Heart right ventricle (tissue), 16 donors: Measurements from ENCODE around the gene PRRT1B. TPM values are rescaled to one million over a fixed set of nuclear protein-coding genes. Genes with fewer than 3 reads are reported as not detected.

Source experiments
- ATAC-seq, 8 donors: fragments of 200-7000 bp; cut with Tn5 transposase; one replicate each; pipeline ENCODE4 v1.9.1; 2020; ENCODE audit warnings: mild to moderate bottlenecking in 8 of 8, moderate library complexity in 8 of 8, moderate number of reproducible peaks in 1 of 8
- DNase-seq, 2 donors: peaks; one replicate each; pipeline ENCODE4 v3.0.0-alpha.2; 2020
- H3K27ac ChIP-seq, 10 donors: fragments of 200-600 bp; sonication (generic) in 2 of 10; one replicate each; pipeline versions ENCODE4 v1.5.0 to v1.8.0; 2020 to 2022; ENCODE audit warnings: mild to moderate bottlenecking in 3 of 10
- H3K27me3 ChIP-seq, 7 donors: fragments of 200-600 bp; one replicate each; pipeline ENCODE4 v1.8.0; 2021 to 2022; ENCODE audit warnings: mild to moderate bottlenecking in 2 of 7
- H3K36me3 ChIP-seq, 9 donors: fragments of 200-600 bp; sonication (generic) in 1 of 9; one replicate each; pipeline versions ENCODE4 v1.5.0 to v1.8.0; 2020 to 2022; ENCODE audit warnings: mild to moderate bottlenecking in 2 of 9
- H3K4me1 ChIP-seq, 9 donors: fragments of 200-600 bp; sonication (generic) in 1 of 9; one replicate each; pipeline versions ENCODE4 v1.5.0 to v1.8.0; 2020 to 2022; ENCODE audit warnings: mild to moderate bottlenecking in 4 of 9
- H3K4me3 ChIP-seq, 10 donors: fragments of 200-600 bp; sonication (generic) in 2 of 10; one replicate each; pipeline versions ENCODE4 v1.5.0 to v1.8.0; 2020 to 2022; ENCODE audit warnings: mild to moderate bottlenecking in 7 of 10, moderate library complexity in 2 of 10
- H3K9me3 ChIP-seq, 11 donors: fragments of 200-600 bp in 10 of 11; sonication (generic) in 2 of 11; one replicate each; pipeline versions ENCODE4 v1.5.0 to v1.8.0; 2013 to 2022; ENCODE audit warnings: mild to moderate bottlenecking in 2 of 11, control low read depth in 1 of 11, moderate library complexity in 1 of 11
- CTCF ChIP-seq, 9 donors: fragments of 200-600 bp; sonication (generic) in 2 of 9; IDR thresholded peaks; one replicate each; pipeline versions ENCODE4 v1.5.0 to v1.8.0; 2021 to 2022; ENCODE audit warnings: antibody characterized with exemption in 9 of 9, mild to moderate bottlenecking in 5 of 9, moderate library complexity in 1 of 9
- WGBS, 2 donors: extraction: QIAGEN DNeasy Blood & Tissue Kit; methylation state at CpG; one replicate each; pipeline ENCODE4 v1.1.7; 2013; ENCODE audit warnings: inconsistent platforms in 1 of 2; 5-methylcytosine and 5-hydroxymethylcytosine counted together
- intact Hi-C, 10 donors: fragments of 100-400 bp; cut with DNase I; formaldehyde crosslinking; loops; one replicate each; pipeline versions ENCODE4 v1.11.1 to v1.14.2; 2022
- polyA plus RNA-seq, 2 donors: library from polyadenylated mRNA; stranded (reverse); fragments of 200-250 nt; gene quantifications; one replicate each; pipeline ENCODE4 v1.2.3, GENCODE V29; 2013
- total RNA-seq, 10 donors: library from RNA; stranded (reverse); fragmentation: NEBNext Ultra II Directional in 3 of 10; extraction: Animal tissue kit (Norgen Biotek cat#: 25700) in 3 of 10; gene quantifications; one replicate each; pipeline versions ENCODE4 v1.2.1 to v1.2.4, GENCODE V29; 2021 to 2023
- donor health status: Arrhythmogenic right ventricular cardiomyopathy.
- donor health status: ischemic (EF 13 %, LVEDD 7.1; RV severe dilation, severe dysfunction).
- donor health status: healthy with polysubstance abuse.
- donor health status: DM: no; HTN: yes; CAD: no.
- donor health status: DM: no; HTN: no; CAD: no.
- donor health status: ischemic (EF 25% LVEDD 6.9; RV normal size, moderate dysfunction).
- donor health status: ischemic (EF 25% LVEDD 5.7; RV mildly dilated, moderate dysfunction).
- donor health status: healthy.
- donor health status: DM: yes; HTN: yes; CAD: no.
- donor health status: Ischemic cardiomyopathy.
- donor health status: ischemic (EF 35%, LVEDD 5.7; RV mildly dilated, moderate dysfunction).
- donor health status: nonischemic (EF 11% LVEDD 7.7; RV severe dilation, severe dysfunction).
- donor health status: DM: yes; HTN: yes; CAD: no.
- donor health status: PGD.
- donor health status: ischemic (EF 29% LVEDD 5.4; RV normal size, mild dysfunction).
- donor health status: nonischemic (EF 23%, LVEDD 6.1; RV moderate dilation, normal function).

The PRRT1B gene
- total and polyA plus RNA-seq, 12 donors = not detected

DNA sequence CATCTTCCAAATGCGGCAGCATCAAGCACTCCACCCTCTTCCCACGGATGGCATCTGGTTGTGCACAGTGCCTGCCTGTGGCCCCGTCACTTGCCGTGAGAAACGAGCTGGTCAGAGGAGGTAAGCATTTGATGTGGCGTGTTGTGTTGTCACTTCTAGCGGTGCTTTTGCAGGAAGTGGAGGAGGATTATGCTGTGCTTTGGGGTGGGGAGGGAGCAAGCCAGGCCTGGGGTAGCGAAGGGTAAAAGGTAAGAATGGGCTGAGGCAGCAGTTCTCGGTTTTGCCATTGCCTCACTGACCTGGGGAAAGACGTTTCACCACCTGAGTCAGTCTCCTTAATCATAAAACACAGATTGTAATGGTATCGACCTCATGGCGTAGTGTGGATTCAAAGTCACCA is 44.9 kb upstream of the PRRT1B start:
- no peak for DNase-seq
- no peak overlapping the region for H3K4me3 ChIP-seq
- ATAC-seq = no peak
- no peaks in the 10 kb centered on the region for H3K9me3 ChIP-seq
- intact Hi-C loops = loop anchor here in 2 of 10 donors (10.0 kb wide), 1 partner anchor 244 kb away; the partner anchor contains the start of gene RAPGEF1 (in 2 of the 2)
- H3K27ac ChIP-seq = peak overlapping the region in 1 of 10 donors; percentile 56
- H3K27me3 ChIP-seq = no peaks in the 10 kb centered on the region
- 77 to 79% methylated on average over 12 of the region's 12 CpGs for WGBS, 2 donors
- TF ChIP-seq CTCF (IDR thresholded peaks at IDR 0.05) = no peak
- peaks cover 0 to 56% (median 29%) of the 10 kb centered on the region in 9 donors for H3K36me3 ChIP-seq
- peaks cover 7 to 36% (median 17%) of the 10 kb centered on the region in 9 donors for H3K4me1 ChIP-seq

- no peak for ATAC-seq
- Histone ChIP-seq H3K36me3 (peaks cover 0 to 52% (median 24%) of the 10 kb centered on the region in 9 donors), H3K4me1 (peaks cover 7 to 36% (median 17%) of the 10 kb centered on the region in 9 donors), H3K9me3 (no peaks in the 10 kb centered on the region), H3K27me3 (no peaks in the 10 kb centered on the region), H3K27ac (peak overlapping the region in 2 of 10 donors; percentile 6 to 56), H3K4me3 (no peak overlapping the region)
- TF ChIP-seq CTCF (IDR thresholded peaks at IDR 0.05) = no peak
- intact Hi-C loops = loop anchor here in 2 of 10 donors (10.0 kb wide), 1 partner anchor 244 kb away; the partner anchor contains the start of gene RAPGEF1 (in 2 of the 2)
- no peak for DNase-seq
- 65 to 68% methylated on average over 5 of the region's 5 CpGs for WGBS, 2 donors
These were observed 44.3 kb upstream of the PRRT1B start for GRCh38 chr9:131500939-131501541.

DNA sequence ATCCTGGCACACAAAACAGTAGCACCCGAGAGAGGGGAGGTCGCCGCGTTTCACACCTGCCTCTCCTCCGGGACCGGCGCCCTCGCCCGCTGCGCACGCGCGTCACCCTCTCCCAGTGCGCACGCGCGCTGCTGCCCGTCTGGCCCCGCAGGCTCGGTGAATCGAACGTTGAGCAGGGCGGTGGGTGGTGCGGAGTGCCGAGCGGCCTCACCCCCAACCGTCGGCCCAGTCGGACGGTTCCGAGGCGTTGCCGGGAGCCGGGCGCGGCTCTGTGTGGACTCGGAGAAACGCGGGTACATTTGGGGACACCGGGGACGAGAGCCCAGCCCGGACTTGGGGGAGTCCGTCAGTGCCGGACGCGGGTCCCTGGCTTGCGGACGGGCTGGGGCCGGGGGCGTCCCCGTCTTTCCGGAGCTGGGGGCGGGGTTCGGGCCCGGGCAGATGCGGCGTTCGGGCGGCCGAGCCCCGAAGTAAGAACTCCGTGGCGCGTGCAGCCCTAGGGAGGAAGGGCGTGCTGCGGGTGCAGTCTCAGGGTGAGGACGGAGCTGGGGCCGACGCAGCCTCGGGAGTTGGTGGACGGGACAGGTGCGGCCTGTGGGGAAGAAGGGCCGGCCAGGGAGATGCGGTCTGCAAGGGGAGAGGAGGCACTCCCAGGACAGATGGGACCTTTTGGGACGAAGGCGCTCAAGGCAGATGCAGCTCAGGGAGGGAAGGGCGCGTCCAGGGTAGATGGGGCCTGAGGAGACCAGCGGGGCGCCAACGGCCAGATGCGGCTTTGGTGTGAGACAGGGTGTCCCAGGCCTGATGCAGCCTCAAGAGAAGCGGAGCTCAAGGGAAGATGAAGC is 42.3 kb upstream of the PRRT1B start, which contains the start of gene POMT1:
Gene POMT1, plus strand, starts transcription at position 138 of the 845 bp plus-strand sequence. CDS start 1,301 bp downstream, outside the sequence.
- peak; percentile 94 to 97 (median 96) for ATAC-seq
- TF ChIP-seq CTCF (IDR thresholded peaks at IDR 0.05) = no peak
- peak within 1 kb of the TSS in 9 of 10 donors; percentile 47 to 88 (median 82) for H3K27ac ChIP-seq
- H3K4me1 ChIP-seq = peaks cover 7 to 36% (median 17%) of the 10 kb centered on the region in 9 donors
- peak within 1 kb of the TSS; percentile 62 to 100 (median 96) for H3K4me3 ChIP-seq
- H3K36me3 ChIP-seq = peaks cover 0 to 45% (median 13%) of the 10 kb centered on the region in 9 donors
- intact Hi-C loops = loop anchor here in 2 of 10 donors (10.0 kb wide), 1 partner anchor 242 kb away; the partner anchor contains the start of gene RAPGEF1 (in 2 of the 2)
- peak; percentile 85 to 90 for DNase-seq
- H3K9me3 ChIP-seq = no peaks in the 10 kb centered on the region
- WGBS, 2 donors = 0 to 1% methylated on average over 82 to 83 of the region's 83 CpGs
- no peaks in the 10 kb centered on the region for H3K27me3 ChIP-seq
